HepG2 (cell line): ENCODE measurements around the gene PRKN. TPM values are rescaled to one million over a fixed set of nuclear protein-coding genes. Genes with fewer than 3 reads are reported as not detected.

ENCODE experiments used
- ATAC-seq: fragments of 200-7000 bp; cut with Tn5 transposase; 3 replicates; pipeline ENCODE4 v1.9.1; 2020; ENCODE audit warnings: mild to moderate bottlenecking, moderate library complexity
- BruUV-seq: library from RNA; stranded (reverse); fragments of 400-500 nt; replicated peaks from 2 replicates; lab custom pipeline; 2021; lab: Mats Ljungman, UMichigan
- CTCF ChIA-PET: fragments of 300-600 bp; formaldehyde crosslinking; extraction: SDS; loops from one replicate; lab custom pipeline; 2021; ENCODE audit warnings: low total read pairs, inconsistent platforms, low intra/inter-chr PET ratio; lab: Yijun Ruan, JAX
- POLR2A ChIA-PET: fragments of 350-600 bp; sonication (Branson Sonifier 250); formaldehyde crosslinking; loops from one replicate; lab custom pipeline; 2020; ENCODE audit warnings: antibody characterized with exemption, inconsistent platforms; lab: Yijun Ruan, JAX
- DNase-seq: peaks from one replicate; pipeline ENCODE4 v3.0.0-alpha.2; 2015; ENCODE audit warnings: low spot score
- FAIRE-seq: peaks from 3 replicates; lab custom pipeline; 2011; peaks lifted over from hg19 to GRCh38; lab: Jason Lieb, UNC
- H2AFZ ChIP-seq: one replicate; pipeline ENCODE4 v1.6.1; 2011; ENCODE audit warnings: low read length, inconsistent platforms
- H3K27ac ChIP-seq: fragments of 300-600 bp; 3 replicates; pipeline ENCODE4 v1.8.0; 2011; ENCODE audit warnings: mixed run types, mild to moderate bottlenecking, mixed read lengths, low read length, inconsistent platforms; ENCODE audit not compliant: insufficient read depth; ENCODE audit errors: extremely low read length
- H3K27me3 ChIP-seq, 2 experiments: fragments of 200-600 bp in 1 of 2; 2 replicates in 1 of 2; 3 replicates in 1 of 2; pipeline versions ENCODE4 v1.6.0 to v1.8.0; 2011; ENCODE audit warnings: low read length in 2 of 2, mild to moderate bottlenecking in 2 of 2, moderate library complexity in 2 of 2, inconsistent platforms in 1 of 2; ENCODE audit not compliant: insufficient read depth in 2 of 2, control insufficient read depth in 1 of 2
- H3K36me3 ChIP-seq, 2 experiments: fragments of 200-600 bp in 1 of 2; replicated peaks in 1 of 2; 2 replicates in 1 of 2; 3 replicates in 1 of 2; pipeline versions ENCODE4 v1.5.1 to v1.8.0; 2011; ENCODE audit warnings: low read length in 2 of 2, inconsistent platforms in 1 of 2; ENCODE audit not compliant: insufficient read depth in 2 of 2, control insufficient read depth in 1 of 2
- H3K4me1 ChIP-seq: 2 replicates; pipeline ENCODE4 v1.5.1; 2012; ENCODE audit warnings: low read length, inconsistent platforms; ENCODE audit not compliant: insufficient read depth
- H3K4me2 ChIP-seq: 2 replicates; pipeline ENCODE4 v1.6.0; 2011; ENCODE audit warnings: low read depth, low read length, inconsistent platforms
- H3K4me3 ChIP-seq, 3 experiments: fragments of 200-600 bp in 1 of 3; sonication (generic), shearing (Covaris generic) in 1 of 3; replicated peaks in 1 of 3; 2 replicates each; pipeline ENCODE4 v1.5.1; 2011 to 2016; ENCODE audit warnings: low read length in 3 of 3, inconsistent platforms in 2 of 3, low read depth in 2 of 3, mild to moderate bottlenecking in 2 of 3, control low read depth in 1 of 3, mixed read lengths in 1 of 3; ENCODE audit not compliant: insufficient read depth in 1 of 3
- H3K79me2 ChIP-seq: one replicate; pipeline ENCODE4 v1.6.1; 2011; ENCODE audit warnings: low read length, inconsistent platforms; ENCODE audit not compliant: insufficient read depth
- H3K9ac ChIP-seq: 2 replicates; pipeline ENCODE4 v1.6.0; 2011; ENCODE audit warnings: mild to moderate bottlenecking, low read depth, low read length, inconsistent platforms; ENCODE audit not compliant: insufficient read depth
- H3K9me3 ChIP-seq: 2 replicates; pipeline ENCODE4 v1.5.1; 2012; ENCODE audit warnings: mild to moderate bottlenecking, low read length
- H4K20me1 ChIP-seq: 2 replicates; pipeline ENCODE4 v1.6.0; 2011; ENCODE audit warnings: inconsistent platforms, mild to moderate bottlenecking, low read length, moderate library complexity; ENCODE audit not compliant: insufficient read depth
- ATF7-NPFF ChIP-seq: sonication (generic); formaldehyde crosslinking; IDR thresholded peaks from 2 replicates; pipeline ENCODE4 v1.8.1; 2023; ENCODE audit warnings: mild to moderate bottlenecking, low read depth, missing genetic modification reagents, moderate library complexity
- CTCF ChIP-seq: sonication (generic); formaldehyde crosslinking; IDR thresholded peaks from 2 replicates; pipeline ENCODE4 v1.5.0; 2020; ENCODE audit warnings: mild to moderate bottlenecking, missing genetic modification reagents, moderate library complexity
- FOXM1 ChIP-seq: sonication (generic); formaldehyde crosslinking; IDR thresholded peaks from 2 replicates; pipeline ENCODE4 v1.5.0; 2020; ENCODE audit warnings: missing genetic modification reagents
- PRDM15 ChIP-seq: sonication (generic); formaldehyde crosslinking; IDR thresholded peaks from 2 replicates; pipeline ENCODE4 v1.4.0; 2020; ENCODE audit warnings: missing genetic modification reagents
- SIX4 ChIP-seq: sonication (generic); formaldehyde crosslinking; IDR thresholded peaks from 2 replicates; pipeline ENCODE4 v1.4.0; 2020; ENCODE audit warnings: missing genetic modification reagents
- ZBTB40 ChIP-seq, 2 experiments: fragments of 450-650 bp in 1 of 2; sonication (generic) in 1 of 2; formaldehyde crosslinking in 1 of 2; IDR thresholded peaks; 2 replicates each; pipeline versions ENCODE4 v1.6.1 to v1.8.0; 2016 to 2022; ENCODE audit warnings: antibody characterized with exemption in 1 of 2, mild to moderate bottlenecking in 1 of 2, missing genetic modification reagents in 1 of 2
- ZFP36L2 ChIP-seq: sonication (generic); formaldehyde crosslinking; IDR thresholded peaks from 2 replicates; pipeline ENCODE4 v1.4.0; 2020; ENCODE audit warnings: missing genetic modification reagents
- ZNF34 ChIP-seq: sonication (generic); formaldehyde crosslinking; IDR thresholded peaks from 2 replicates; pipeline ENCODE4 v1.4.0; 2020; ENCODE audit warnings: mild to moderate bottlenecking, missing genetic modification reagents, borderline replicate concordance
- ZNF777 ChIP-seq: sonication (generic); formaldehyde crosslinking; IDR thresholded peaks from 2 replicates; pipeline ENCODE4 v1.4.0; 2020; ENCODE audit warnings: missing genetic modification reagents
- ZSCAN21 ChIP-seq: sonication (generic); formaldehyde crosslinking; IDR thresholded peaks from 2 replicates; pipeline ENCODE4 v1.8.0; 2022; ENCODE audit warnings: mild to moderate bottlenecking, missing genetic modification reagents, moderate library complexity, borderline replicate concordance
- WGBS: methylation state at CpG from one replicate; pipeline ENCODE4 v1.1.6; 2017; ENCODE audit warnings: low lambda C conversion rate; 5-methylcytosine and 5-hydroxymethylcytosine counted together
- in situ Hi-C: cut with HindIII; loops from 2 replicates; pipeline ENCODE4 v1.10.0; 2017; ENCODE audit warnings: low pct_unique_long_range_greater_than_20kb; ENCODE audit not compliant: extremely low pct_ligation_motif_present
- intact Hi-C: fragments of 100-400 bp; cut with micrococcal nuclease; formaldehyde crosslinking; loops from one replicate; pipeline ENCODE4 v1.10.0; 2022; ENCODE audit not compliant: unreplicated experiment
- polyA plus RNA-seq, 8 experiments: library from polyadenylated mRNA; depleted of rRNA in 3 of 8; stranded (reverse) in 7 of 8; unstranded in 1 of 8; fragments of >200 nt; fragmentation: Illumina TruSeq in 4 of 8; extraction: Trizol in 4 of 8; gene quantifications; 2 replicates each; pipeline versions ENCODE4 v1.2.1 to v1.2.3, GENCODE V29; 2011 to 2016; ENCODE audit warnings: low read depth in 4 of 8, missing spikeins in 1 of 8, mixed read lengths in 1 of 8; ENCODE audit not compliant: insufficient read depth in 1 of 8
- total RNA-seq, 5 experiments: library from RNA; depleted of rRNA; stranded (reverse); fragments of >200 nt; fragmentation: Illumina TruSeq; extraction: Trizol; gene quantifications; 2 replicates each; pipeline ENCODE4 v1.2.3, GENCODE V29; 2016; ENCODE audit warnings: low read depth in 1 of 5

The PRKN gene
- total and polyA plus RNA-seq, 2 of the 13 experiments (the other 11 are each of a cell fraction or from before 2014, with no cell fraction given): 0.31 to 0.44 TPM

GRCh38 chr6:161452241-161452640 lies 1275.3 kb downstream of the PRKN start:
- in situ Hi-C loops (no loop called here), intact Hi-C loops (no loop called here)
- H3K36me3 ChIP-seq: no peaks in the 10 kb centered on the region
- no peak overlapping the region for H3K27ac ChIP-seq
- no peaks in the 10 kb centered on the region for H3K79me2 ChIP-seq
- no peaks in the 10 kb centered on the region for H3K4me1 ChIP-seq
- WGBS: 43% methylated on average over 3 of the region's 3 CpGs
- no peak overlapping the region for H3K4me2 ChIP-seq
- H3K4me3 ChIP-seq: no peak overlapping the region
- BruUV-seq: no TSS peak
- no peaks in the 10 kb centered on the region for H3K9me3 ChIP-seq
- no peak for FAIRE-seq
- H3K9ac ChIP-seq: no peak overlapping the region
- ChIA-PET POLR2A (no interaction called here), CTCF (no interaction called here)
- DNase-seq: no peak
- ATAC-seq: no peak
- no peaks in the 10 kb centered on the region for H4K20me1 ChIP-seq
- peaks cover 0 to 4% of the 10 kb centered on the region in 2 experiments; a peak in 1 of 5 replicates for H3K27me3 ChIP-seq
- no peak overlapping the region for H2AFZ ChIP-seq
- no peak for TF ChIP-seq FOXM1
- TF ChIP-seq SIX4 (CRISPR knock-in tag): no peak
- TF ChIP-seq ZNF777 (CRISPR knock-in tag): no peak
- no peak for TF ChIP-seq ZBTB40 (IDR thresholded peaks at IDR 0.05)
- TF ChIP-seq ZBTB40 (CRISPR knock-in tag; IDR thresholded peaks at IDR 0.05): no peak
- TF ChIP-seq ZFP36L2 (CRISPR knock-in tag): no peak
- TF ChIP-seq ZSCAN21 (CRISPR knock-in tag): no peak
- TF ChIP-seq CTCF (CRISPR knock-in tag): no peak
- no peak for TF ChIP-seq PRDM15 (CRISPR knock-in tag)
- no peak for TF ChIP-seq ATF7-NPFF
- no peak for TF ChIP-seq ZNF34 (CRISPR knock-in tag)
